HFF-Myc (cell line): Measurements from ENCODE around the gene TTC39C.
"Not testable (repeated sequence)": the region's sequence is repeated elsewhere in the genome, so short reads cannot be mapped to it uniquely, and the experiment has no call there.

Experiments
- DNase-seq: peaks from one replicate; pipeline ENCODE4 v3.0.0-alpha.2; 2011; ENCODE audit warnings: low read depth; ENCODE audit errors: extremely low read depth
- H3K4me3 ChIP-seq: replicated peaks from 2 replicates; pipeline ENCODE4 v1.5.1; 2011; ENCODE audit warnings: low read depth, mild to moderate bottlenecking, control low read depth, low read length
- CTCF ChIP-seq: IDR thresholded peaks from 2 replicates; pipeline ENCODE4 v1.5.1; 2012; ENCODE audit warnings: mild to moderate bottlenecking, low read depth, low read length, control low read depth; ENCODE audit errors: missing control alignments

Gene TTC39C

GRCh38 chr18:24052053-24052452, 37.5 kb downstream of the TTC39C start:
- DNase-seq = no peak
- no peak for TF ChIP-seq CTCF
- no peak overlapping the region for H3K4me3 ChIP-seq

- no peak for DNase-seq
- H3K4me3 ChIP-seq = no peak overlapping the region
- no peak for TF ChIP-seq CTCF
Measured at GRCh38 chr18:24053211-24053610, 38.7 kb downstream of the TTC39C start.

- no peak for TF ChIP-seq CTCF
- DNase-seq = no peak
- no peak overlapping the region for H3K4me3 ChIP-seq
Measured at GRCh38 chr18:24054130-24054529, 39.6 kb downstream of the TTC39C start.

GRCh38 chr18:24055009-24055804, 40.7 kb downstream of the TTC39C start:
- H3K4me3 ChIP-seq = no peak overlapping the region
- DNase-seq = no peak
- TF ChIP-seq CTCF = no peak

- H3K4me3 ChIP-seq = no peak overlapping the region
- TF ChIP-seq CTCF = no peak
- DNase-seq = no peak
Measured at GRCh38 chr18:24055878-24056277, 41.3 kb downstream of the TTC39C start.

GRCh38 chr18:24056506-24056905, 42.0 kb downstream of the TTC39C start:
- TF ChIP-seq CTCF = no peak
- DNase-seq = no peak
- no peak overlapping the region for H3K4me3 ChIP-seq

- no peak overlapping the region for H3K4me3 ChIP-seq
- DNase-seq = no peak
- TF ChIP-seq CTCF = no peak
Measured at GRCh38 chr18:24057804-24058203, 43.2 kb downstream of the TTC39C start.

- DNase-seq, H3K4me3 ChIP-seq: not testable (repeated sequence)
Measured at GRCh38 chr18:24059385-24059784, 44.8 kb downstream of the TTC39C start.
